HG02852 (cell line): ENCODE data around the gene HPDL.
A peak's percentile ranks its signal among the peaks of the same experiment; 100 is the strongest.

Experiments
- ATAC-seq: cut with Tn5 transposase; IDR thresholded peaks from one replicate; pipeline ENCODE4 v1.9.1; 2021; ENCODE audit warnings: mild to moderate bottlenecking, moderate library complexity; ENCODE audit not compliant: unreplicated experiment

HPDL gene

DNA sequence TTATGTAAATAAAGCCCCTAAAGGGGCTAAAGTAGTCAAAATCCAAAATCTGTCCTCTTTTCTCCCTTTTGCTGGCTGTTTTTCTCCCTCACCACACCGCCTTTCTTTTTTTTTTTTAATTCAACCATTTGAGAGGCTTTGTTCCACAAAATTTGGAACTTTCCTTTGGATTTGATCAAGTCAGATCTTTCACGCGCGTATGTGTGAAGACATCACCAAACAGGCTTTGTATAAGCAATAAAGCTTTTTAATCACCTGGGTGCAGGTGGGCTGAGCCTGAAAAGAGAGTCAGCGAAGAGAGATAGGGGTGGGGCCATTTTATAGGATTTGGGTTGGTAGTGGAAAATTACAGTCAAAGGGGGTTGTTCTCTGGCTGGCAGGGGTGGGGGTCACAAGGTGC, 5.3 kb upstream of the HPDL start:
- no peak for ATAC-seq

DNA sequence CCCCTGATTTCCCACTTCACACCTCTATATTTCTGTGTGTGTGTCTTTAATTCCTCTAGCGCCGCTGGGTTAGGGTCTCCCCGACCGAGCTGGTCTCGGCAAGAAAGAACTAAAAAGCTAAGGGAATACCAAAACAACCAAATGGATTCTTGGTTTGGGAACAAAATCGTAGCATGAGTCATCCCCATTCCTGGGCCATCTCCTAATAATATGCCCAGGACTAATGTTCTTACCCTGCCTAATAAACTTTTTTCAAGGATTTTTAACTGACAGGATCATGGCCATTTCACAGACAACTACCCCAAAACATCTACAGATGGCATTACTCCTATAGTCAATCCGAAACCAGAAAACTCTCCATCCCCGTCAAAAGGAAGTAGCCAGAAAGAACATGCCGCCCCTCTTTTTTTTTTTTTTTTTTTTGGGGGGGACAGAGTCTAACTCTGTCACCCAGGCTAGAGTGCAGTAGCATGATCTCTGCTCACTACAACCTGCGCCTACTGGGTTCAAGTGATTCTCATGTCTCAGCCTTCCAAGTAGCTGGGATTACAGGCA, 4.1 kb upstream of the HPDL start:
- no peak for ATAC-seq

DNA sequence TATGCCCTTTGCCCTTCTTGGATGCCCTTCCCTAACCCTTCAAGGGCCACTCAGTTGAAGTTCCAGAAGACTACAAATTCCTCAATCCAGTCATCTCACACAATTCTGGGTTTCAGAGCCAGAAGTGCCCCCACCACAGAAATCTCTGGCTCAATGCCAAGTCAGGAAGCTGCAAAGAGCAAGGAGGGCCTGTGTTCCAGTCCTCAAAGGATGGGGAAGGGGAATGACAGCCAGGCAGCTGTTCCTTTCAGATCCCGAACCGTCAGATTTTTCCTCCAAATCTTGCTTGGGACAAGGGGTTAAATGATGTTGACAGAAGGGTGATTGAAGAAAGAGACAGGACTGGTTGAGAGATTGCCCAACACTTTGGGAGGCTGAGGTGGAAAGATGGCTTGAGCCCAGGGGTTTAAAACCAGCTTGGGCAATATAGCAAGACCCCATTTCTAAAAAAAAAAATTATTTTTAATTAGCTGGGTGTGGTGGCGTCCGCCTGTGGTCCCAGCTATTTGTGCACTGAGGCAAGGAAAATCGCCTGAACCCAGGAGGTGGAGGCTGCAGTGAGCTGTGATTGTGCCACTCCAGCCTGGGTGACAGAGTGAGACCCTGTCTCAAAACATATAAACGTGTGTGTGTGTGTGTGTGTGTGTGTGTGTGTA, 716 bp upstream of the HPDL start:
- no peak for ATAC-seq

DNA sequence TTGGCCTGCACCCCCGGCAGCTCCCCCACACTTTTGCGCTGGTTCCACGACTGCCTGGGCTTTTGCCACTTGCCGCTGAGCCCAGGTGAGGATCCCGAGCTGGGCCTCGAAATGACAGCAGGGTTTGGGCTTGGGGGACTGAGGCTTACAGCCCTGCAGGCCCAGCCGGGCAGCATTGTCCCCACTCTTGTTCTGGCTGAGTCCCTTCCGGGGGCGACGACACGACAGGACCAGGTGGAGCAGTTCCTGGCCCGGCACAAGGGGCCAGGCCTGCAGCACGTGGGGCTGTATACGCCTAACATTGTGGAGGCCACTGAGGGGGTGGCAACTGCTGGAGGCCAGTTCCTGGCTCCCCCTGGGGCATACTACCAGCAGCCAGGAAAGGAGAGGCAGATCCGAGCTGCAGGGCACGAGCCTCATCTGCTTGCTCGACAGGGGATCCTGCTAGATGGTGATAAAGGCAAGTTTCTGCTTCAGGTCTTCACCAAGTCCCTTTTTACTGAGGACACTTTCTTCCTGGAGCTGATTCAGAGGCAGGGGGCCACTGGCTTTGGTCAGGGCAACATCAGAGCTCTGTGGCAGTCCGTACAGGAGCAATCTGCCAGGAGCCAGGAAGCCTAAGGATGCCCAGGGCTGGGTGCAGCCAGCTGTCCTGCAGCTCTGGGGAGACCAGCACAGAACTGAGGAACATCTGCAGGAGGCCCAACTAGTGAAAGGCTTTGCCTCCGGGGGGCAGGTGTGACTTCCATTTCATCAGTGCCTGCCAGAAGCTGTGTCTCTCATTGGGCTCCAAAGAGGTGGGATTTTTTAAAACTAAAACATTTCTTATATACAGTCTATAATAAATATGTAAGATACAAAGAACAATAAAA, 1.2 kb downstream of the HPDL start:
- ATAC-seq: no peak

DNA sequence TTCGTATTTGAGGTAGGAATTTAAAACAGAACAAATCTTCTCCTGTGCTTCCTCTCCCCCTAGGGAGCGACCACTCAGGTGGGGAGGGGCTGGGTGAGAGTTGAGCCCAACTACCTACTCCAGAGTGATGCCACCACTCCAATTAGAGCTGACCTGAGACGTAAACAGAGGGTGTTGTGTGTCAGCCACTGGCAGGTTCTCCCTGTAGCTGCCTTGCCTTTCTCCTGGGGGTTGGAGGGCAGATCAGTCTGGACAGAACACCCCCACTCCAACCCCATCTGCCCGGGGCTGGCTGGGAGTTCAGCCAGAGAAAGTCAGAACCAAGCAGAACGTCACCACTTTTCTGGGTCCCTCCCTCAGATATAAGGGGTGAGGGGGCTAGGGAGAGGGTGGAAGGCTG, 2.0 kb downstream of the HPDL start:
- no peak for ATAC-seq

DNA sequence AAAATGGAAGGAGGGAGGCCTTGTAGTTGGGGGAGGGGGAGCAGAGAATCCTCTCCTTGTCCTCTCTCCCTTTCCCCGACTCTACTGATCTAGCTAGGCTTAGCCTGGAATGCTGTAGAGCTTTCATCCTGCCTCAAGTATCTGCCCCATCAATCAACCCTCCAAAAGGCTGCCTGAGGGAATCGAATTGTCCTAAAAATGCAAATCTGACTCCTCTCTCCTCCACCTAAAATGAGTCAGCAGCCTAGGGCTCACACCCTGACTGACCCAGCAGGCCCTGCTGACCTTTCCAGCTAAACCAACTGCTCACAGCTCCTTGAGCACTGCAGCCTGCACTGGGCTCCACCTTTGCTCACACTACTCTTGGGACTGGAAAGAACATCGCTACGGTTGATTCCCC, 2.8 kb downstream of the HPDL start:
- no peak for ATAC-seq

DNA sequence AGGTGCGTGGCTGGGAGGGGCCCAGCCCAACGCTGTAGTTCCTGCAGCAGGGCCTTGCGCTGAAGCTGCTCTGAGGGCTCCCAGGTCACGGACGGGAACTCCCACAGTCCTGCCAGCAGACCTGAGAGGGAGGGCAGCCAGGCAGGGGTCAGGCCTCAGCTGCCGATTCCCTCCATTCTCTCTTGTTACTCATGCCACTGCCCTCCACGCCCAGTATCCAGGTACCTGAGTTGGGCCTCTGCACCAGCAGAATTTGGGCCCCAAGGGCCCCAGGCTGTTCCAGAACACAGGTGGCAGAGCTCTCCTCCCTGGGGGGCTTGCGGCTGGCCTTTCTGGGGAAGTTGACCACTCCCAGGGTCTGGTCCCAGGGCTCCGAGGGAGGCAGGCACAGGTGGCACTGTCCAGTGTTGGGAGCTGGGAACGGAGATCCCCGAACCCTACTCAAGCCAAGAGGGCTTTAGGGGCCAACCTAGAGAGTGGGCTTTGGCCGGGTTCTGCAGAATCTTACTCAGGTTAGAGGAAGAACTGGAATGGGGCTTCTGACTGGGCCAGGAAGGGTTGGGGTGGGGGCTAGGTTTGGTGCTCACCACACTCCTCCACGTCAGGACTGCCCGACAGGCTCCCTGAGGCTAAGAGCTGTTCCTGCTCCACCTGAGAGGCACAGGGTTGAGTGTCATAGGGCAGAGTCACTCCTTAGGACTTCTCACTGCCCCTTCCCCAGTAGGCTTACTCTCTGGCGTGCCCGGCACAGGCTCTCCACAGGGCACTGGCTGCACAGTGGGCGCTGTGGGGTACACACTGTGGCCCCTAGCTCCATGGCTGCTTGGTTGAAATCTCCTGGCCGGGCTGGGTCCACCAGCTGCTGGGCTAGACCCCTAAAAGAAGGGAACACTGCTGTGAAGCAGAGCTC, 5.0 kb downstream of the HPDL start:
- ATAC-seq: no peak

DNA sequence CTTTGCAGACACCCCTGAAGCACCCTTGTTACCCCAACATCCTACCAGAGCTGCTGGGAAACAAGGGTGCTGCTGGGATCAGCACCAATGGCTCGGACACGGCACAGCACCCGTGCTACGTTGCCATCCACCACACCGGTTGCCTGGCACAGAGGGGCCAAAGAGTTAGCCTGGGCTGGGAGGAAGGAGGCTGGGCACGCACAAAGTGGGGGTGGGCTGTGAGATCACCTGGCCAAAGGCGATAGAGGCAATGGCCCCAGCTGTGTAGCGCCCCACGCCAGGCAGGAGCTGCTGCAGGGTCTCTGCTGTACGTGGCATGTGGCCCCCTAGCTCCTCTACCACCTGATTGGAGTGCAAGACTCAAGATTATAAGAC, 5.6 kb downstream of the HPDL start:
- ATAC-seq: no peak

DNA sequence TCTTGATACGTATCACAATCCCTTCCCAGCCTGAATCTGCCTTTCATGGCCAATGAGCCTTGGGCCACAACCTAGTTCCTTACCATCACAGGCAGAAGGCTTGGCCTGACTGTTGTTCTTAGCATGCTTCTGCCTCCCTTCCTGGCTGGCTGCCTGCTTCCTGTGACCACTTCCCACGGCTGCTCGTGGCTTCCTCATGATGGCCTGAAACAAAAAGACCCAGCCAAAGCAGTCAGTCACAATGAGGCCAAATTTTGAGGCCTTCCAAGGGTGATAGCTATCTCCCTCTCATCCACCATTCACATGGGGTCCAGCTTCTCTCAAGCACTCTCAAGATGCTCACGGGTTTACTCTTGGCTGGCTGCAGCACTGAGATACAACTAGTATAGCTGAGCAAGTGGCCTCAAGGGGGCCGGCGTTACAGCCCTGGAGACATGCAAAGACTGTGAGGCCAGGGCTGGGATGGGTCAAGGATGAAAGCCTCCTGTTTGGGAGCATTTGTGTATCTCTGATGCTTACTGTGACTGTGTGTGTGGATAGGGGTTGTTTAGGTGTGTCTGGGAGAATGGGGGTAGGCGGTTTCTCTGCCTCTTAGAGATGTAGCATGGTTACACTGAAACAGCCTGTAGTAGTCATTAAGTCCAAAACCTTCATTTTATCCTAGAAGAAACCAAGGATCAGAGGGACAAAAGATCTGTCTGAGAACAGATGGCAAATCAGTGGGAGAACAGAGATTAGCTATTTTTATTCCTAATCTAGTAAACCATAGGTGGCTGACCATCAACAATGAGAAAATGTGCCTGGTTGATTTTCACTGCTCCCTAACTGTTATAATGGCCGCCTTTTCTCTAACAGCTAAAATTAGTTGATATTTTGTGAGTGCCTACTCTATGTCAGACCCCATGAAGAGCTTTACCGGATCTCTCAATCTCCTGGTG, 7.9 kb downstream of the HPDL start:
- ATAC-seq: no peak

DNA sequence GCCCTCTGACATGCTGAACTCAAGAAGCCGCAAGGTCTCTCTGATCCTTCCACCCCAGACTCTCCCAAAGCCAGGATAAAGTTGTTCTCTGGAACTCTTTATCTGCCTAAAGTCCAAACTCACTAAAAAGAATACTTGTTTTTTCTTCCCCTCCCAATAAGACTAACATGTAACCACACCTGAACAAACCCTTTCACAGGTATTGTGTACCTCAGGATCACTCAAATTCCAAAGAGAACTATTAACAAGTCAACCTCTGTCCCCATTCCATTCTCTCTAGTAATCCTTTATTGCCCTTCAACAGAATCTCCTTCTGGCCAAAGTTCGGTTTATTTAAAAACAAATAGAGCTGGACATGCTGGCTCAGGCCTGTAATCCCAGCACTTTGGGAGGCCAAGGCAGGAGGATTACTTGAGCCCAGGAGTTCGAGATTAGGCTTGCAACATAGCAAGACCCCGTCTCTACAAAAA, 9.2 kb downstream of the HPDL start:
- ATAC-seq: no peak

DNA sequence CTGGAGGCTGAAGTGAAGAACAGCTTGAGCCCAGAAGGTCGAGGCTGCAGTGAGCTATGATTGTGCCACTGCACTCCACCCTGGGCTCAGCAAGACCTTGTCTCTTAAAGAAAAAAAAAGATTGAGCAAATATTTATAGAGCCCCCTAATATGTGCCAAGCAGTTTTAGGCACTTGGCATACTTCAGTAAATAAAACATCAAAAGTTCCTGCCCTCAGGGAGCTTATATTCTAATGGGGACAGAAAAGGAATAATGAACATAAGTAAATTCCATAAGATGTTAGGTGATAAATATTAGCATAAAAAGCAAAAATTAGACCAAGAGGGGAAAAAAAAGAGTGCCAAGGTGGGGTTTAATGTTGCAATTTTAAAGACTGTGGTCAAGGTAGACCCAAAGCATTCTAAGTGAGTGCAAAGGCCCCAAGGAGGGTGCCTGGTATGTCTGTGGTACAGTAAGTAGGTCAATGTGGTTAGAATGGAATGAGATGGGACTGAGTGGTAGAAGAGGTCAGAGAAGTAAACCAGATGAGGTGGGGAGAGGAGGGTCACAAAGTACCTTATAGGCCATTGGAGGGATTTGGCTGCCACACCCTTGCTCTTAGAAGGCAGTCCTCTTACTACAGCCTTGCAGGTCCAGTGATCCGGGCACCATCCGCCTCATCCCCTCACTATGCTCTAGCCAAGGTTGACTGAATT, 11.1 kb downstream of the HPDL start:
- no peak for ATAC-seq

DNA sequence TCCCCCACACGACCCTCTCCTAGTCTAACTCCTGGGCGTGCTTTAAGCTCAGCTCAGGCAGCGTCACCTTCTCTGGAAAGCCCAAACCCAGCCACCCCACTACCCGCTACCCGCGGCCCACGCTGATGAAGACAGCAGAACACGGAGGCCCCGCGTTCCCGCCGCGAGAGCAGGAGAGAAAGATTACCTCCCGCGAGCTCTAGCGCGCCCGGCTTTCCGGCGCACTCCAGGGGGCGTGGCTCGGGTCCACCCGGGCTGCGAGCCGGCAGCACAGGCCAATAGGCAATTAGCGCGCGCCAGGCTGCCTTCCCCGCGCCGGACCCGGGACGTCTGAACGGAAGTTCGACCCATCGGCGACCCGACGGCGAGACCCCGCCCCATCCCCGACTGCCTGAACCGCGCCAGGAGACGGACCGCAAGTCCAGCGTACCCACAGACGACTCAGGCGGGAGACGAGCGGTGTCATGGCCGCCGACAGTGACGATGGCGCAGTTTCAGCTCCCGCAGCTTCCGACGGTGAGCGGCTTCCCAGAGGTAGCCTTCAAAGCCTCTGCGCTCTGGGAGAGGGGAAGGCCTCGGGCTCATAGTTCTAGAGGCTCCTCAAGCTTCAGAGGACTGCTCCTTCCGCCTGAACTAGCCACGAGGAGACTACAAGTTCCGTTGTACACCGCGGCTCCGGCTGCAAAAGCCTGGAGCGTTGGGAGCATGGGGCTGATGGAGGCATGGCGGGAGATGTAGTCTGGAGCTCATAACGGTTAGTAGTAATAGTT, 13.3 kb downstream of the HPDL start, which contains the start of the genes MUTYH and TOE1:
Gene MUTYH (minus strand): TSS at position 652 of the 770 bp plus-strand sequence. CDS start 5,935 bp downstream, outside the sequence.
Gene TOE1 (plus strand): TSS at position 382 of the 770 bp plus-strand sequence. CDS start 83 bp downstream, at position 465.
- peak; percentile 83 for ATAC-seq

DNA sequence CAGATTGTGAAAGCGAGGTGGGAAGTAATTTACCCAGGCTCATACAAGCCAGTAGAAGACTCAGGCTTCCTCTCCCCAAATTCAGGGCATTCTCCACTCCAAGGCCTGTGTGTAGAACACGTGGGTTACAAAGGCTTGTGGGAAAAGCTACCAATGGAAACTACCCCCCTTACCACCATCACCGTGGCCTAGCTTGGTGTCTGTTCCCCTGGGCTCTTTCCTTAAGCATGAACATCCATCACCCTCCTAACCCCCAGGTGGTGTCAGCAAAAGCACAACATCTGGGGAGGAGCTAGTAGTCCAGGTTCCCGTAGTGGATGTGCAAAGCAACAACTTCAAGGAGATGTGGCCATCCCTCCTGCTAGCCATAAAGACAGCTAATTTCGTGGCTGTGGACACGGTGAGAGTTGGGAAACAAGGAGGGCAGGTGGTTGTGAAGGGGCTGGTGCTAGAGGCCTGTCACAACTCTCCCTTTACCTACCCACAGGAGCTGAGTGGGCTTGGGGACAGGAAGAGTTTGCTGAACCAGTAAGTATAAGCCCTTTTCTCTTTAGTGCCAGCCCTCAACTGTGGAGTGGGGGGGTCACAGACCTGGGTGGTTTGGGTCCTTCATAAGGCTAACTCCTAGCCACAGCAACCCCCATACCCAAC, 14.2 kb downstream of the HPDL start:
- no peak for ATAC-seq

DNA sequence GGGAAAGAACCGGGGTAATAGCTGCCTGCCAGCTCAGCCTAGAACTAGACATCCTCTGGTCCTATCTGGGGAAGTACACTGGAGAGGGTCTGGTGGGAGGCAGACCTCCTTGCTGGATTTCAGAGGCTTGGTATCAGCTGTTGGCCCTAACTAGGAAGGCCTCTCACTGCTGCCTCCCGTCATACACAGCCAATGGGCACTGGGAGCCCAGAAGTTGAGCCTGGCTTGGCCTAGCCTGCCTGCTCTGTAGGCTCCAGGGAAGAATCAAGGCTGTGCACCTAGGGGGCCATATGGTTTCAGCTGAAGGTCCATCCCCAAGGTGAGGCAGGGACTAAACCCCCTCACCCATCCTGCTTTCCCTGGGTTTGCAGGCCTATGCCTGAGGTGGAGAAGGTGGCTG, 17.8 kb downstream of the HPDL start:
- no peak for ATAC-seq

DNA sequence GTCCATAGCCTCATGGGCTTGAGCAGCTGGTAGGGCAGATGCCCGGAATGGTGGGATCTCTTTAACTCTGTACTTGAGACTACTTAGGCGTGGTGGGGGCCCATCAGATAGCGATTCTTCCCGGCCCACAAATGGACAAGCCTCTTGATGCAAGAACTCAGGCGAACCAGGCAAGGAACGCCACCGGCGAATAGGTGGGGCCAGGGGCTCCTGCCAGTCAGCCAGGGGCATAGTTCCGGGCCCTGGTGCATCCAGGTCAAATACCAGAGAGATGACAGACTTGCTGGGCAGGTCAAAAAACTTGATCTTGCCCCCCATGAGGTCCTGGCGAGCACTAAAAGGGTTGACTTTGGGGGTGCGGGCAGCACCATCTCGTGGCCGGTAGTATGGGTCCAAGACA, 18.3 kb downstream of the HPDL start:
- no peak for ATAC-seq

DNA sequence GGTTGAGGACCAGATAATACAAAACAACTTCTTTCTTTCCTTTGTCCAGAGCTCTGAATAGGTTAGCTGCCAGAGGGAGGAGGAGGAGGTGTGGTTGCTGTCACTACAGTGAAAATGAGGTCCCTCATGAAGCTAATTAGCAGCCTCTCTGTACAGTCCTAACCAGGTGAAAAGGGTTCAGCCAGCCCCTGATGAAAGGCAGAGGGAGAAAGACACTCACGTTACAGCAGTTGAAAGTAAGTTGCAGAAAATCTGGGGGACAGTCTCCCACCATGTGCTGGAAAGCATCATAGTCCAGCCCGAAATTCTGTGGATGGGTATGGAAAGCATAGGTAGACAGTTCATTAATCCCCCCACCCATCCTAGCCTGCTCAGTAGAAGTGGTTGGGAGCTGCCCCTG, 19.8 kb downstream of the HPDL start:
- ATAC-seq: no peak

DNA sequence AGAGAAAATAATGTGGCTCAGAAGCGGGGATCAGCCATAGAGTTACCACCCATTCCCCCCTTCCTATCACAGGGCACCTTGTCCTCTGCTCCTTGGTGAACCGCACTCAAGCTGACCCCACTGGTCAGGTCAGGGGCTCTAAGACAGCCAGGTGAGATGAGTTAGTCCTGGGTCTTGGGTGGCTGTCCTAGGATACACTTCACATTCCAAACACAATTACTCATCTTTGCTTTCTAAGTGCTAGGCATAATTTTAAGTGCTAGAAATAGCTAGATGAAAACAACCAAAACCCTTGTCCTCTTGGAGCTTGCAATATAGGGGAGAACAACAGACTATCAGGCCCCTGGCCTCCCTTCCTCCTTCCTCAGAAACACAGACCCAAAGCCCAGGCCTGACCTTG, 21.3 kb downstream of the HPDL start:
- no peak for ATAC-seq

DNA sequence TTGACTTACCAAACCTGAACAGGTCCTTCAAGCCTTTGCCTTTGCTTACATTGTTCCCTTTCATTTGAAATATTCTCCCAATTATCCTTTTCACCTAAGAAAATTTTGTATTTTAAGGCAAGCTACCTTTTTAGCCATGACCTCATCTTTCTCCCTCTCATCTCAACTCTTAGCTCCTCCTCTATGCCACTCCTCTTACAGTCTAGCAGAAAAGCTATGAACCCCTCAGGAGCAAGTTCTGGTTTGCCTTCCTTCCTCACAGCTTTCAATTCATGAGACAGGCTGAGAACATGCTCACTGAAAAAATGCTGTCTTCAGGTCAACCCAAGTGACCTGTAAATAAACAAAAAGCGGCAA, 21.9 kb downstream of the HPDL start:
- ATAC-seq: no peak
